HEK293T (cell line): ENCODE measurements around the gene UMAD1.
"Not testable (repeated sequence)": the region's sequence is repeated elsewhere in the genome, so short reads cannot be mapped to it uniquely, and the experiment has no call there.

Source experiments
- CTCF ChIA-PET: fragments of 350-600 bp; formaldehyde crosslinking; extraction: SDS; loops from one replicate; lab custom pipeline; 2021; ENCODE audit warnings: antibody characterized with exemption, inconsistent platforms; lab: Yijun Ruan, JAX
- POLR2A ChIA-PET: fragments of 350-600 bp; formaldehyde crosslinking; extraction: SDS; loops from one replicate; lab custom pipeline; 2020; ENCODE audit warnings: antibody characterized with exemption, inconsistent platforms; lab: Yijun Ruan, JAX
- DNase-seq: peaks from one replicate; pipeline ENCODE4 v3.0.0; 2012; ENCODE audit warnings: mixed read lengths; ENCODE audit errors: extremely low spot score
- ARNT ChIP-seq: fragments of 450-650 bp; IDR thresholded peaks from 2 replicates; pipeline ENCODE4 v1.6.1; 2017; ENCODE audit warnings: mild to moderate bottlenecking
- BHLHE40 ChIP-seq: fragments of 450-650 bp; IDR thresholded peaks from 2 replicates; pipeline ENCODE4 v1.6.1; 2016; ENCODE audit warnings: mild to moderate bottlenecking, moderate library complexity, borderline replicate concordance
- CTBP1 ChIP-seq: fragments of 450-650 bp; IDR thresholded peaks from 2 replicates; pipeline ENCODE4 v1.6.1; 2016; ENCODE audit warnings: borderline replicate concordance
- ELF4 ChIP-seq: fragments of 450-650 bp; IDR thresholded peaks from 2 replicates; pipeline ENCODE4 v1.6.1; 2017; ENCODE audit warnings: antibody characterized with exemption
- FOXA1 ChIP-seq: fragments of 450-650 bp; IDR thresholded peaks from 2 replicates; pipeline ENCODE4 v1.6.1; 2016; ENCODE audit warnings: mild to moderate bottlenecking
- FOXK2 ChIP-seq: fragments of 450-650 bp; IDR thresholded peaks from 2 replicates; pipeline ENCODE4 v1.6.1; 2016; ENCODE audit warnings: mild to moderate bottlenecking
- FOXM1 ChIP-seq: fragments of 450-650 bp; IDR thresholded peaks from 2 replicates; pipeline ENCODE4 v1.6.1; 2017; ENCODE audit warnings: mild to moderate bottlenecking, borderline replicate concordance
- HDGF ChIP-seq: fragments of 450-650 bp; IDR thresholded peaks from 2 replicates; pipeline ENCODE4 v1.6.1; 2017; ENCODE audit warnings: antibody characterized with exemption, borderline replicate concordance
- L3MBTL2 ChIP-seq: fragments of 450-650 bp; conservative IDR thresholded peaks from 2 replicates; pipeline ENCODE4 v1.6.1; 2016; ENCODE audit warnings: mild to moderate bottlenecking
- LEF1 ChIP-seq: fragments of 450-650 bp; IDR thresholded peaks from 2 replicates; pipeline ENCODE4 v1.6.1; 2017; ENCODE audit warnings: mild to moderate bottlenecking, borderline replicate concordance
- NFRKB ChIP-seq: fragments of 450-650 bp; IDR thresholded peaks from 2 replicates; pipeline ENCODE4 v1.6.1; 2016; ENCODE audit warnings: mild to moderate bottlenecking, moderate library complexity
- PKNOX1 ChIP-seq: fragments of 450-650 bp; IDR thresholded peaks from 2 replicates; pipeline ENCODE4 v1.6.1; 2016
- SP1 ChIP-seq: fragments of 450-650 bp; IDR thresholded peaks from 2 replicates; pipeline ENCODE4 v1.6.1; 2017
- SUZ12 ChIP-seq: fragments of 450-650 bp; IDR thresholded peaks from 2 replicates; pipeline ENCODE4 v1.6.1; 2016; ENCODE audit warnings: mild to moderate bottlenecking
- TARDBP ChIP-seq: fragments of 450-650 bp; IDR thresholded peaks from 2 replicates; pipeline ENCODE4 v1.6.1; 2016
- ZNF384 ChIP-seq: fragments of 450-650 bp; IDR thresholded peaks from 2 replicates; pipeline ENCODE4 v1.6.1; 2016

Gene UMAD1

GRCh38 chr7:7812112-7812511, 171.6 kb downstream of the UMAD1 start:
- CTCF ChIA-PET, result no interaction called here
- no peak for DNase-seq
- TF ChIP-seq SP1, result no peak
- no peak for TF ChIP-seq FOXA1
- no peak for TF ChIP-seq PKNOX1
- no peak for TF ChIP-seq TARDBP
- TF ChIP-seq SUZ12, result no peak
- no peak for TF ChIP-seq HDGF
- TF ChIP-seq ZNF384, result no peak
- TF ChIP-seq ARNT, result no peak
- TF ChIP-seq ELF4, result no peak
- no peak for TF ChIP-seq LEF1
- TF ChIP-seq BHLHE40, result no peak
- no peak for TF ChIP-seq CTBP1
- TF ChIP-seq L3MBTL2, result no peak
- no peak for TF ChIP-seq FOXM1
- TF ChIP-seq FOXK2, result no peak
- TF ChIP-seq NFRKB, result no peak
- POLR2A ChIA-PET, result no interaction called here

- CTCF ChIA-PET, result no interaction called here
- no peak for DNase-seq
- POLR2A ChIA-PET, result no interaction called here
- TF ChIP-seq ELF4 (no peak), FOXA1 (no peak), HDGF (no peak), SP1 (no peak), PKNOX1 (no peak), L3MBTL2 (no peak), SUZ12 (no peak), NFRKB (no peak), FOXM1 (no peak), ZNF384 (no peak), TARDBP (no peak)
Observed at GRCh38 chr7:7815395-7815794, 174.8 kb downstream of the UMAD1 start.

GRCh38 chr7:7816084-7816483, 175.5 kb downstream of the UMAD1 start:
- CTCF ChIA-PET, result no interaction called here
- no peak for DNase-seq
- POLR2A ChIA-PET, result no interaction called here
- TF ChIP-seq FOXA1, result no peak
- TF ChIP-seq PKNOX1, result no peak
- TF ChIP-seq SUZ12, result no peak

GRCh38 chr7:7816816-7817536, 176.4 kb downstream of the UMAD1 start:
- no peak for DNase-seq
- ChIA-PET POLR2A (no interaction called here), CTCF (no interaction called here)
- TF ChIP-seq TARDBP (no peak), ZNF384 (no peak), LEF1 (no peak), SP1 (no peak), ELF4 (no peak), SUZ12 (no peak), BHLHE40 (no peak)

- TF ChIP-seq LEF1 (no peak), SP1 (no peak), L3MBTL2 (no peak), TARDBP (no peak), ARNT (no peak), BHLHE40 (no peak), FOXM1 (no peak), NFRKB (no peak), HDGF (no peak), PKNOX1 (no peak), CTBP1 (no peak), FOXA1 (no peak), FOXK2 (no peak), SUZ12 (no peak)
- CTCF ChIA-PET, result no interaction called here
- DNase-seq, result no peak
- POLR2A ChIA-PET, result no interaction called here
Observed at GRCh38 chr7:7817748-7818147, 177.2 kb downstream of the UMAD1 start.

- DNase-seq, POLR2A ChIA-PET, CTCF ChIA-PET: not testable (repeated sequence)
Observed at GRCh38 chr7:7818179-7818578, 177.6 kb downstream of the UMAD1 start.
